CD4-positive, alpha-beta memory T cell (primary cell): ENCODE results near the gene GRHL1. TPM values are rescaled to one million over a fixed set of nuclear protein-coding genes. Genes with fewer than 3 reads are reported as not detected.

Experiments used
- CTCF ChIA-PET: fragments of 350-600 bp; sonication (Branson Sonifier 250); formaldehyde crosslinking; loops from one replicate; lab custom pipeline; 2021; ENCODE audit warnings: inconsistent platforms; ENCODE audit not compliant: partially characterized antibody; lab: Charles Lee
- POLR2A ChIA-PET: fragments of 350-600 bp; sonication (Branson Sonifier 250); formaldehyde crosslinking; loops from one replicate; lab custom pipeline; 2021; ENCODE audit not compliant: partially characterized antibody; lab: Charles Lee
- DNase-seq, 5 donors: peaks; one replicate each; pipeline versions ENCODE4 v3.0.0 to v3.0.0-alpha.2; 2020 to 2022; ENCODE audit warnings: mixed read lengths in 1 of 5
- H3K27ac ChIP-seq: one replicate; pipeline ENCODE4 v1.7.0; 2013; ENCODE audit warnings: low read depth, low read length
- H3K27me3 ChIP-seq: 2 replicates; pipeline ENCODE4 v1.7.0; 2013; ENCODE audit warnings: mild to moderate bottlenecking, low read length, moderate library complexity; ENCODE audit not compliant: insufficient read depth
- H3K36me3 ChIP-seq: 2 replicates; pipeline ENCODE4 v1.7.0; 2013; ENCODE audit warnings: mild to moderate bottlenecking, low read length, moderate library complexity; ENCODE audit not compliant: insufficient read depth
- H3K4me1 ChIP-seq: 2 replicates; pipeline ENCODE4 v1.7.0; 2013; ENCODE audit warnings: mild to moderate bottlenecking, low read length, moderate library complexity; ENCODE audit not compliant: insufficient read depth
- H3K4me3 ChIP-seq, 2 donors: one replicate each; pipeline ENCODE4 v1.7.0; 2013; ENCODE audit warnings: low read length in 2 of 2, mild to moderate bottlenecking in 1 of 2
- H3K9me3 ChIP-seq, 2 donors: one replicate each; pipeline ENCODE4 v1.7.0; 2013; ENCODE audit warnings: low read length in 2 of 2, control low read depth in 1 of 2; ENCODE audit not compliant: control insufficient read depth in 1 of 2
- H3K27ac Mint-ChIP-seq, 7 donors: one replicate each; pipeline ENCODE4 v1.8.0; 2020 to 2021; ENCODE audit warnings: mixed read lengths in 7 of 7, mild to moderate bottlenecking in 6 of 7, inconsistent platforms in 3 of 7, moderate library complexity in 3 of 7
- H3K27me3 Mint-ChIP-seq, 2 donors: one replicate each; pipeline ENCODE4 v1.8.0; 2020 to 2021; ENCODE audit warnings: mixed read lengths in 2 of 2
- H3K36me3 Mint-ChIP-seq, 2 donors: one replicate each; pipeline ENCODE4 v1.8.0; 2020 to 2021; ENCODE audit warnings: mixed read lengths in 2 of 2, inconsistent platforms in 1 of 2, mild to moderate bottlenecking in 1 of 2
- H3K4me1 Mint-ChIP-seq, 4 donors: one replicate each; pipeline ENCODE4 v1.8.0; 2020 to 2021; ENCODE audit warnings: mixed read lengths in 4 of 4, mild to moderate bottlenecking in 1 of 4
- H3K4me3 Mint-ChIP-seq, 8 donors: one replicate each; pipeline ENCODE4 v1.8.0; 2020 to 2021; ENCODE audit warnings: mixed read lengths in 8 of 8, mild to moderate bottlenecking in 7 of 8, moderate library complexity in 6 of 8, inconsistent platforms in 3 of 8
- H3K9me3 Mint-ChIP-seq, 8 donors: one replicate each; pipeline ENCODE4 v1.8.0; 2020 to 2021; ENCODE audit warnings: mixed read lengths in 8 of 8, mild to moderate bottlenecking in 5 of 8, inconsistent platforms in 3 of 8, moderate library complexity in 1 of 8
- intact Hi-C: fragments of 100-400 bp; cut with micrococcal nuclease; formaldehyde crosslinking; loops from one replicate; pipeline ENCODE4 v1.15.1; 2023
- polyA plus RNA-seq, 2 donors: library from polyadenylated mRNA; unstranded; fragments of 300-500 nt; fragmentation: Illumina TruSeq; gene quantifications; one replicate each; pipeline ENCODE4 v1.2.3, GENCODE V29; 2021
- total RNA-seq, 2 experiments: library from RNA; stranded (reverse); gene quantifications; one replicate each; pipeline ENCODE4 v1.2.3, GENCODE V29; 2021

The GRHL1 gene
- total and polyA plus RNA-seq, 4 experiments from 2014 or later = 0.14 to 0.49 (median 0.33) TPM

DNA sequence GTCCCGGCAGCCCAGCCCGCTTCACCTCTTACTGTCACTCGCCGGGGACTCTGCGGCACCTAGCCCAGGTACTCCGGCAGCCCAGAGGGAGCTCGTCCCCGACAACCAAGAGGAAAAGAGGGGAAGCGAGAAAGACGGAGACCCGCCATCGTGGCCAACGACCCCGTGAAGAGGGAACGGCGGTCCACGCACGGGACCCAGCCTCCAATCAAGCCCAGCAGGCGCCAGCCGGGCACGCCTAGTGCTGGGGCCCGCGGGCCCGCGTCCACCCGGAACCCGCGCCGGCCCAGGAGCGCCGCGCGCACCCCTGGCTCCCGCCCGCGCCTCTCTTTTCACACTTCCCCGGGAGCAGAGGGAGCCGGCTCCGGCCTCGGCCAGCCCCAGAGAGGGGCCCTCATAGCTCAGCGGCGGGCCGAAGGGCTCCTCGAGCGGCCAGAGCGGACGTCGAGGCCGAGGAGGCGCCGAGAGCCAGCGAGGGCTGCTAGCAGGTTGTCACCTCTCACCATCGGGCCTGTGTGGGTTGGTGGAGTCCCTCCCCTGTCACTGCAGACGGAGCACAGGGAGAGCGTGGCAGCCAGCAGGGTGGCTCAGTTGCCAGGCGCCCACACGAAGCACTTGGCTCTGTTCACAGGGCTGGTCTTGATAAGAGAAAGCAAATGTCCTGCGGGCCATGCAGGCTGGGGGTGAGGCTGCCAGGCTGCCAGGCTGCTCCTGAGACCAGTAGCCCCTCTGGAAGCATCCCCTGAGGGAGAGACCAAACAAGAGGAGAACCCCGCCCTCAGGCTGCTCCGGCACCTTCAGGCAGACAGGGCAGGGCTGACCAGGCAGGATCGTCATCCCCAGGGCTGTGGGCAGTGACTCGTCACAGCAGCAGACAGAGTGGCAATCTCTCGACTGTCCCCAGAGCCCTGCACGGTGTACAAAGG, 55.0 kb downstream of the GRHL1 start:
- ChIA-PET CTCF (interaction anchor here (0.9 kb wide), 1 partner anchor 66 kb away, joined by 4 read pairs; no protein-coding TSS in a partner anchor), POLR2A (interaction anchor here (0.8 kb wide), 1 partner anchor 36 kb away, joined by 3 read pairs; no protein-coding TSS in a partner anchor)
- intact Hi-C loops = no loop called here
- Mint-ChIP-seq H3K4me3 (no peak overlapping the region), H3K9me3 (peaks cover 0 to 2% (median 0%) of the 10 kb centered on the region in 8 donors), H3K27ac (no peak overlapping the region), H3K4me1 (peaks cover 0 to 3% (median under 1%) of the 10 kb centered on the region in 4 donors), H3K27me3 (peaks cover 5 to 14% of the 10 kb centered on the region in 2 donors), H3K36me3 (no peaks in the 10 kb centered on the region)
- H3K4me3 ChIP-seq = no peak overlapping the region
- H3K36me3 ChIP-seq = no peaks in the 10 kb centered on the region
- H3K27me3 ChIP-seq = no peaks in the 10 kb centered on the region
- H3K4me1 ChIP-seq = no peaks in the 10 kb centered on the region
- no peak for DNase-seq
- H3K9me3 ChIP-seq = no peaks in the 10 kb centered on the region
- H3K27ac ChIP-seq = no peak overlapping the region

DNA sequence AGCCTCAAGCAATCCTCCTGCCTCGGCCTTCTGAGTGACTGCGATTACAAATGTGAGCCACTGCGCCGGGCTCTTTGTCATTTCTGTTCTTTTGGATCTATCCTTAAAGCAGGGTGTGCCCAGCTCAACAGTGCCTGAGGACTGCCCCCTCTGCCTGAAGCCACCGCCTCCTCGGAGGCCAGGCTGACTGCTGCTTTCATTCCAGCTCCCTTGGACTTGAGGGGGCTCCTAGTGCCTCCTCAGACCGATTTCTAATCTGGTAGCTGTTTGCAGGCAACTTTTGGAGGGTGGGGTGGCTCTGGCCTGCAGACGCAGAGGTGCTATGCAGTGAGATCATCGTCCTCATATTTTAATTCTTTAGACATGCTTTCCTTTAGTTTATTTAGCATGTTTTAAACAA, 55.9 kb downstream of the GRHL1 start:
- intact Hi-C loops = no loop called here
- Mint-ChIP-seq H3K4me3 (no peak overlapping the region), H3K27ac (no peak overlapping the region), H3K4me1 (peaks cover 0 to 1% (median 0%) of the 10 kb centered on the region in 4 donors), H3K9me3 (peaks cover 0 to 2% (median 0%) of the 10 kb centered on the region in 8 donors), H3K27me3 (peaks cover 5 to 14% of the 10 kb centered on the region in 2 donors), H3K36me3 (no peaks in the 10 kb centered on the region)
- no peaks in the 10 kb centered on the region for H3K36me3 ChIP-seq
- no peak overlapping the region for H3K27ac ChIP-seq
- no peak overlapping the region for H3K4me3 ChIP-seq
- ChIA-PET CTCF (no interaction called here), POLR2A (no interaction called here)
- H3K9me3 ChIP-seq = no peaks in the 10 kb centered on the region
- no peaks in the 10 kb centered on the region for H3K4me1 ChIP-seq
- no peak for DNase-seq
- H3K27me3 ChIP-seq = no peaks in the 10 kb centered on the region

DNA sequence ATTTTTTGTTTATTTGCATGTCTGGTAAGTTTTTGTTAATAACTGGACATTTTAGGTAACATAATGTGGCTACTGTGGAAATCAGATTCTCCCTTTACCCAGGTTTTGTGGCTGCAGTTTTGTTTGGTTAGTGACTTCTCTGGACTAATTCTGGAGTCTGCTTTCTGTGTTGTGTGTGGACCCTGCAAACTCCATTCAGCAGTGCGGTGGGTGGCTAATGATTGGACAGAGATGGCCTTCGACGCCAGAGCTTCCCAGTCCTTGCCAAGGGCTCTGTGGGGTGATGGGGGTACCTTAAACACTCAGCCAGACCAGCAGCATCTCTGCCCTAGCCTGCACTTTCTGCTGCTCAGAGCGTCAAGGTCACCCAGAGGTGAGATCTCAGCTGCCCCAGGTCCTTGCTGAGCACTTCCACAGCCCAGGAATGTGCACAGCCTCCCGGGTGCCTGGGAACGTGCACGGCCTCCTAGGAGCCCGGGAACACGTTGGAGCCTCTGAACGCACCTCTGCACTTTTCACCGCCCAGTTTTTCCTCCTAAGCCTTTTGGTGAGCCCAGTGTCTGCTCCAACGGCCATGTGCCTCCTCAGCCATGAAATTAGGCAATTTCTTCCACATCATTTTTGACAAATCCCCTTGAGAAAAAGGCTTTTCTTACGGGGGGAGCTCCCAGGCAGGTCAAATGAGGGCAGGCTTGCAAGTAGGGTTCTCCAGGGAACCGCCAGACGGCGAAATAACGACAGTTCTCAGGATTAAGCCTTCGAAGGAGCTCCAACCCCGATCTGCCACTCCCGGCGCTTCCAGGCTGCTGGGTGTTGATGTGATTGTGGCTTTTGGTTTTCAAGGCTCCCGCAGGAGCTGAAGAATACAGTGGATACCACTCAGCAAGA, 56.7 kb downstream of the GRHL1 start:
- CTCF ChIA-PET = interaction anchor here (0.7 to 2.4 kb wide), 4 partner anchors 22 to 345 kb away, joined by 3 to 7 read pairs (median 3); no protein-coding TSS in a partner anchor
- Mint-ChIP-seq H3K9me3 (peaks cover 0 to 2% (median 0%) of the 10 kb centered on the region in 8 donors), H3K27ac (no peak overlapping the region), H3K36me3 (no peaks in the 10 kb centered on the region), H3K4me1 (peaks cover 0 to 1% (median 0%) of the 10 kb centered on the region in 4 donors), H3K27me3 (peaks cover 5 to 14% of the 10 kb centered on the region in 2 donors), H3K4me3 (no peak overlapping the region)
- Histone ChIP-seq H3K27ac (no peak overlapping the region), H3K4me1 (no peaks in the 10 kb centered on the region), H3K9me3 (no peaks in the 10 kb centered on the region), H3K27me3 (no peaks in the 10 kb centered on the region), H3K36me3 (no peaks in the 10 kb centered on the region), H3K4me3 (no peak overlapping the region)
- POLR2A ChIA-PET = no interaction called here
- no peak for DNase-seq
- intact Hi-C loops = no loop called here

DNA sequence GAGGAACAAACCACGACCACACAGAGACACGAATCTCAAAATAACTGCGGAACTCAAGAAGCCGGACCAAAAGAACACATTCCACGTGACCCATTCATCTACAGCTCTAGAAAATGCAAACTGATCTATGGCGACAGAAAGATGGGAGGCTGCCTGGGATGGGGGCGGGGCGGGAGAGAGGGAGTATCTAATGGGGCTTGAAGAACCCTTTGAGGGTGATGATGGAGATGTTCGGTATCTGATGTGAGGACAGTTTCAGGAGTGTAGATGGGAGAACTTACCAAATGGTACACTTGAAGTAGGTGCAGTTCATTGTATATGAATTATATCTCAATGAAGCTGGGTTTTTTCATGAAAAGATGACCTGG, 57.3 kb downstream of the GRHL1 start:
- intact Hi-C loops = no loop called here
- no peak overlapping the region for H3K27ac Mint-ChIP-seq
- H3K4me3 Mint-ChIP-seq = no peak overlapping the region

DNA sequence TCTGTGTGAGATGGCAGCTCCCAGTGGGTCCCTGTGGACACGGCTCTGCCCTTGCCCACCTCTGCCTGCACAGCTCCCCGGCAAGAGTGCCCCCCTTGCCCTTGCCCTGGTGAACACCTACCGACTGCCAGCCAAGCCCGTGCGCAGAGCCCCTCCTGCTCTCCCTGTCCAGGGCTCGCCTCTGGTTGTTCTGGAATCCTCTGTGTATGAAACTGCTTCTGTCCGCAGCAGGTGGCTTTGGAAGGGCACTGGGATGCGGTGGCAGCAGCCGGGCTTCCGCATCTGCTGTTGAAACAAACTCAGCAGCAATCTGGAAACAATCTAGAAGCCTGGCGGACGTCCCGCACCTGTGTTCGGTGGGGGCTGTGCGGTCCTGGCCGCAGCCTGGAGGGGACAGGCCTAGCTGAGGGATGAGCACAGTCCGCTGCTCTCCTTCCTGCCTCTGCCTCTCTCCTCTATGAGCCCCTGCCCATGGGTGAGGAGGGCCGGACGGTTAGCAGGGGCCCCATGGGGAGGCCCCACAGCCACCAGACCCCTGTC, 57.8 kb downstream of the GRHL1 start:
- Mint-ChIP-seq H3K27ac (no peak overlapping the region), H3K4me3 (no peak overlapping the region)
- CTCF ChIA-PET = interaction anchor here (0.7 to 2.4 kb wide), 4 partner anchors 23 to 346 kb away, joined by 3 to 7 read pairs (median 3); no protein-coding TSS in a partner anchor

More for the DNA sequence above, 57.3 kb downstream of the GRHL1 start:
- Histone ChIP-seq H3K27me3 (no peaks in the 10 kb centered on the region), H3K4me3 (no peak overlapping the region), H3K36me3 (no peaks in the 10 kb centered on the region), H3K27ac (no peak overlapping the region), H3K9me3 (no peaks in the 10 kb centered on the region), H3K4me1 (no peaks in the 10 kb centered on the region)
- POLR2A ChIA-PET = no interaction called here
- CTCF ChIA-PET = interaction anchor here (0.7 to 2.4 kb wide), 4 partner anchors 23 to 346 kb away, joined by 3 to 7 read pairs (median 3); no protein-coding TSS in a partner anchor
- no peak for DNase-seq
- peaks cover 0 to 2% (median 0%) of the 10 kb centered on the region in 8 donors for H3K9me3 Mint-ChIP-seq
- peaks cover 5 to 14% of the 10 kb centered on the region in 2 donors for H3K27me3 Mint-ChIP-seq
- H3K36me3 Mint-ChIP-seq = no peaks in the 10 kb centered on the region
- peaks cover 0 to 1% (median 0%) of the 10 kb centered on the region in 4 donors for H3K4me1 Mint-ChIP-seq

DNA sequence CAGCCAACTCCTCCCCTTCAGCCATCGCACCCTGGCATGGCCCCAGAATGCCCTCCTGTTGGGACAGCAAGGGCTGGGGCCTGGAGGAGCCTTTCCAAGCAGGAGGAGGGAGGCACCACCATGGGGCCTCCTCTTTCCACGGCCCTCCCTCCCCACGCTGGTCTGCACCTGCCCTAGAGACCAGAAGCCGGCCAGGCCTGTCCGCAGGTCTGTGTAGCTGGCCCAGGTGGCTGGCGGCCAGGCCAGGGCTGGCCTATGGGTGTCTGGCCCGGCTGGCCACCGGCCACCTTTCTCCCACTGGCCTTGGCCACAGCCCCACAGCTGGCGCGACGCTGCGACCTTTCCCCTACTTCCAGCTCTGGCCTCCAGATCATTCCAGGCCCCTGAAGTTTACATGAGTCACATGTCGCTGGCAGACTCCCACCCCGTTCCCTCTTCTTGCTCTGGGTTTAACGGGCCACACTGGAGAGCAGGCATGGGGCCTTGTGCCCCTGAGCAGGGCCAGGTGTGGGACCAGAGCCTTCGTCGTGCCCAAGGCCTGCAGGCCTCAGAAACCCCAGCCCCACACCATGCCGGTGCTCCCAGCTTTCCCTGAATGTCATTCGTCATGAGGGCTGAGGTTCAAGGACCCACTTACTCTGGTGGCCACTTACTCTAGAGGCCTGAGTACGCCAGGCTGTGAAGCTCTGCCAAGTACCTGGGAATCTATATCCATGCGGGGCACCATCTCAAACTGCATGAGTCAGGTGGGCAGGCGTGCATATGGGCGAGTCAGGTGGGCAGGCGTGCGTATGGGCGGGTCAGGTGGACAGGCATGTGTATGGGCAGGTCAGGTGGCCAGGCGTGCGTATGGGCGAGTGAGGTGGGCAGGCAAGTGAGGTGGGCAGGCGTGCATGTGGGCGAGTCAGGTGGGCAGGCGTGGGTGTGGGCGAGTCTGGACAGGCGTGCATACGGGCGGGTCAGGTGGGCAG, 58.6 kb downstream of the GRHL1 start:
- ChIA-PET POLR2A (no interaction called here), CTCF (interaction anchor here (2.4 kb wide), 1 partner anchor 26 kb away, joined by 7 read pairs; no protein-coding TSS in a partner anchor)
- no peaks in the 10 kb centered on the region for H3K9me3 ChIP-seq
- H3K4me1 Mint-ChIP-seq = peaks cover 0 to 1% (median 0%) of the 10 kb centered on the region in 4 donors
- intact Hi-C loops = no loop called here
- no peaks in the 10 kb centered on the region for H3K27me3 ChIP-seq
- DNase-seq = no peak
- no peaks in the 10 kb centered on the region for H3K36me3 ChIP-seq
- no peak overlapping the region for H3K27ac Mint-ChIP-seq
- H3K4me3 ChIP-seq = no peak overlapping the region
- no peak overlapping the region for H3K27ac ChIP-seq
- no peaks in the 10 kb centered on the region for H3K4me1 ChIP-seq
- peaks cover 5 to 14% of the 10 kb centered on the region in 2 donors for H3K27me3 Mint-ChIP-seq
- no peaks in the 10 kb centered on the region for H3K9me3 Mint-ChIP-seq
- no peaks in the 10 kb centered on the region for H3K36me3 Mint-ChIP-seq
- no peak overlapping the region for H3K4me3 Mint-ChIP-seq

More for the DNA sequence above, 57.8 kb downstream of the GRHL1 start:
- Mint-ChIP-seq H3K4me1 (peaks cover 0 to 1% (median 0%) of the 10 kb centered on the region in 4 donors), H3K27me3 (peaks cover 5 to 14% of the 10 kb centered on the region in 2 donors), H3K9me3 (peaks cover 0 to 2% (median 0%) of the 10 kb centered on the region in 8 donors), H3K36me3 (no peaks in the 10 kb centered on the region)
- POLR2A ChIA-PET = no interaction called here
- Histone ChIP-seq H3K4me1 (no peaks in the 10 kb centered on the region), H3K4me3 (no peak overlapping the region), H3K27me3 (no peaks in the 10 kb centered on the region), H3K36me3 (no peaks in the 10 kb centered on the region), H3K9me3 (no peaks in the 10 kb centered on the region), H3K27ac (no peak overlapping the region)
- intact Hi-C loops = no loop called here
- no peak for DNase-seq
